H9 (cell line): ENCODE data around the gene RND3. TPM values are rescaled to one million over a fixed set of nuclear protein-coding genes. Genes with fewer than 3 reads are reported as not detected.

ENCODE experiments used
- DNase-seq: peaks from one replicate; pipeline ENCODE4 v3.0.0-alpha.2; 2017
- H2AFZ ChIP-seq: one replicate; pipeline ENCODE4 v1.6.1; 2013; ENCODE audit warnings: mild to moderate bottlenecking, low read length, control low read depth, moderate library complexity
- H2AK5ac ChIP-seq: 2 replicates; pipeline ENCODE4 v1.6.1; 2013; ENCODE audit warnings: low read length, control low read depth, mixed read lengths; ENCODE audit not compliant: insufficient read length
- H2BK120ac ChIP-seq: one replicate; pipeline ENCODE4 v1.6.1; 2013; ENCODE audit warnings: low read depth, mild to moderate bottlenecking, low read length, control low read depth, inconsistent platforms; ENCODE audit not compliant: poor library complexity, severe bottlenecking
- H2BK12ac ChIP-seq: 2 replicates; pipeline ENCODE4 v1.6.1; 2013; ENCODE audit warnings: low read length, control low read depth, mixed read lengths, low read depth; ENCODE audit not compliant: insufficient read length
- H2BK15ac ChIP-seq: 2 replicates; pipeline ENCODE4 v1.6.1; 2013; ENCODE audit warnings: low read depth, low read length, control low read depth
- H2BK20ac ChIP-seq: one replicate; pipeline ENCODE4 v1.6.1; 2013; ENCODE audit warnings: low read depth, mild to moderate bottlenecking, low read length, control low read depth, inconsistent platforms; ENCODE audit not compliant: poor library complexity, severe bottlenecking
- H2BK5ac ChIP-seq: 2 replicates; pipeline ENCODE4 v1.6.1; 2013; ENCODE audit warnings: low read length, control low read depth, mixed read lengths; ENCODE audit not compliant: insufficient read length
- H3K14ac ChIP-seq: 2 replicates; pipeline ENCODE4 v1.6.1; 2013; ENCODE audit warnings: low read length, control low read depth; ENCODE audit not compliant: insufficient read depth
- H3K18ac ChIP-seq: 2 replicates; pipeline ENCODE4 v1.6.1; 2013; ENCODE audit warnings: low read depth, mild to moderate bottlenecking, mixed read lengths, low read length, control low read depth; ENCODE audit not compliant: insufficient read length
- H3K23ac ChIP-seq: 2 replicates; pipeline ENCODE4 v1.6.1; 2013; ENCODE audit warnings: low read length, control low read depth, mixed read lengths, low read depth; ENCODE audit not compliant: insufficient read length
- H3K23me2 ChIP-seq: 2 replicates; pipeline ENCODE4 v1.6.1; 2013; ENCODE audit warnings: low read depth, mild to moderate bottlenecking, mixed read lengths, low read length, control low read depth; ENCODE audit not compliant: insufficient read length, poor library complexity, severe bottlenecking
- H3K27ac ChIP-seq: 2 replicates; pipeline ENCODE4 v1.5.1; 2013; ENCODE audit warnings: low read length, control low read depth, mixed read lengths, low read depth; ENCODE audit not compliant: insufficient read length
- H3K27me3 ChIP-seq: 2 replicates; pipeline ENCODE4 v1.6.1; 2013; ENCODE audit warnings: low read length, control low read depth, inconsistent platforms; ENCODE audit not compliant: insufficient read depth
- H3K4ac ChIP-seq: 2 replicates; pipeline ENCODE4 v1.6.1; 2013; ENCODE audit warnings: low read depth, mild to moderate bottlenecking, control low read depth, inconsistent platforms, low read length, moderate library complexity
- H3K4me1 ChIP-seq: 2 replicates; pipeline ENCODE4 v1.6.1; 2013; ENCODE audit warnings: low read length, control low read depth, inconsistent platforms; ENCODE audit not compliant: insufficient read depth
- H3K4me2 ChIP-seq: 2 replicates; pipeline ENCODE4 v1.6.1; 2013; ENCODE audit warnings: low read length, control low read depth, mixed read lengths; ENCODE audit not compliant: insufficient read length, insufficient read depth
- H3K56ac ChIP-seq: 2 replicates; pipeline ENCODE4 v1.6.1; 2013; ENCODE audit warnings: low read depth, mild to moderate bottlenecking, mixed read lengths, low read length, control low read depth; ENCODE audit not compliant: insufficient read length
- H3K79me1 ChIP-seq: 2 replicates; pipeline ENCODE4 v1.6.1; 2013; ENCODE audit warnings: low read depth, mild to moderate bottlenecking, moderate library complexity, low read length, control low read depth, inconsistent platforms; ENCODE audit not compliant: insufficient read depth, poor library complexity, severe bottlenecking
- H3K79me2 ChIP-seq: 2 replicates; pipeline ENCODE4 v1.6.1; 2013; ENCODE audit warnings: low read length, control low read depth, inconsistent platforms; ENCODE audit not compliant: insufficient read depth
- H3K9ac ChIP-seq: 2 replicates; pipeline ENCODE4 v1.6.1; 2013; ENCODE audit warnings: low read length, control low read depth, mixed read lengths; ENCODE audit not compliant: insufficient read length; ENCODE audit errors: extremely low read depth
- H3K9me3 ChIP-seq: one replicate; pipeline ENCODE4 v1.6.1; 2013; ENCODE audit warnings: low read depth, low read length, inconsistent platforms; ENCODE audit not compliant: control insufficient read depth
- H3T11ph ChIP-seq: one replicate; pipeline ENCODE4 v1.6.1; 2013; ENCODE audit warnings: mild to moderate bottlenecking, low read length, control low read depth, inconsistent platforms
- H4K20me1 ChIP-seq: one replicate; pipeline ENCODE4 v1.6.1; 2013; ENCODE audit not compliant: control insufficient read depth, insufficient read length, insufficient read depth
- H4K5ac ChIP-seq: 2 replicates; pipeline ENCODE4 v1.6.1; 2013; ENCODE audit warnings: low read depth, mild to moderate bottlenecking, mixed read lengths, low read length, control low read depth; ENCODE audit not compliant: insufficient read length
- H4K8ac ChIP-seq: replicated peaks from 2 replicates; pipeline ENCODE4 v1.6.1; 2013; ENCODE audit warnings: low read length, control low read depth, mixed read lengths, low read depth; ENCODE audit not compliant: insufficient read length
- H4K91ac ChIP-seq: 2 replicates; pipeline ENCODE4 v1.6.1; 2013; ENCODE audit warnings: low read depth, mild to moderate bottlenecking, moderate library complexity, mixed read lengths, low read length, control low read depth; ENCODE audit not compliant: insufficient read length
- H3K27ac Mint-ChIP-seq, 3 experiments: 2 replicates in 2 of 3; 3 replicates in 1 of 3; pipeline ENCODE4 v1.8.0; 2020 to 2021; ENCODE audit warnings: mixed read lengths in 3 of 3, mild to moderate bottlenecking in 1 of 3, moderate library complexity in 1 of 3
- H3K27me3 Mint-ChIP-seq: 2 replicates; pipeline ENCODE4 v1.8.0; 2021; ENCODE audit warnings: low read depth, mild to moderate bottlenecking, moderate library complexity, mixed read lengths
- H3K36me3 Mint-ChIP-seq, 3 experiments: 2 replicates in 2 of 3; 3 replicates in 1 of 3; pipeline ENCODE4 v1.8.0; 2020 to 2021; ENCODE audit warnings: low read depth in 3 of 3, mixed read lengths in 3 of 3; ENCODE audit not compliant: insufficient read depth in 1 of 3
- H3K4me1 Mint-ChIP-seq, 2 experiments: 2 replicates each; pipeline ENCODE4 v1.8.0; 2020; ENCODE audit warnings: mixed read lengths in 2 of 2
- H3K4me3 Mint-ChIP-seq, 2 experiments: 2 replicates in 1 of 2; 3 replicates in 1 of 2; pipeline ENCODE4 v1.8.0; 2020 to 2021; ENCODE audit warnings: mild to moderate bottlenecking in 2 of 2, mixed read lengths in 2 of 2, moderate library complexity in 1 of 2
- H3K9me3 Mint-ChIP-seq, 2 experiments: 2 replicates in 1 of 2; 3 replicates in 1 of 2; pipeline ENCODE4 v1.8.0; 2020; ENCODE audit warnings: mild to moderate bottlenecking in 2 of 2, mixed read lengths in 2 of 2, moderate library complexity in 1 of 2
- WGBS: extraction: QIAGEN DNeasy Blood & Tissue Kit; methylation state at CpG from one replicate; pipeline ENCODE4 v1.1.7; 2013; ENCODE audit warnings: missing lambda C conversion rate, low lambda C conversion rate, mixed read lengths; ENCODE audit not compliant: insufficient read length; ENCODE audit errors: extremely low coverage; 5-methylcytosine and 5-hydroxymethylcytosine counted together
- total RNA-seq: library from RNA; stranded (reverse); gene quantifications from 2 replicates; pipeline ENCODE4 v1.2.1, GENCODE V29; 2021
- TF ChIP-seq, protein P1 (sequence below): fragments of 200-600 bp; sonication (generic); conservative IDR thresholded peaks from 3 replicates; pipeline ENCODE4 v1.8.0; 2021; ENCODE audit warnings: antibody characterized with exemption, mild to moderate bottlenecking

The RND3 gene
- total RNA-seq, 1 experiment from 2014 or later, result 62.6 TPM

DNA sequence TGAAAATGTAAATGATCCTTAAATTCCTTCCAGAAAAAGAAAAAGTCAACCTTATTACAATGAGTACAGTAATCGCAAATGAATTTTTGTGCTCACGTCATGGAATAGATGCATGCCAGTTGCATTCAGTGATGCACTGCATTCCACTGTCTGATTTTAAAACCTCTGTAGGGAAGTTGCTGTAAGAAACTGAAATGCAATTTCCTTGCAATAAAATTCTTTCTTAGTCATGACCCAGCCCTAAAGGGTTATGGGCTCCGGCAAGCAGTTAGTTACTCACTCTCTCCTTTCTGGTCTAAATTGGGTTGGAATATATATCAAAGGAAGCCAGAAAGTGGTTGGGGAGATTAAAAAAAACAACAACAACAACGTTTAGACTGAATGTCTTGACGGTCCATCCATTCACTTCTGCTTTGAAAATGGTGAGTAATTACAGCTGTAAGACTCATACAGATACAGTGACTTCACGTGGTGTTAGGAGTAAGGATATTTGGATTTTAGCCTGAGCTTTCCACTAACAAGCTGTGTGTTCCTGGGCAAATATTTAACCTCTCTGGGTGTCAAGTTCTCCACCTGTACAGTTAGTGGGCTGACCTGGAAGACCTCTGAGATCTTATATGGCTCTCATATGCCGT is 8.6 kb upstream of the RND3 start:
- Mint-ChIP-seq H3K36me3 (no peaks in the 10 kb centered on the region), H3K27ac (no peak overlapping the region)

More for the DNA sequence above, 8.6 kb upstream of the RND3 start:
- Mint-ChIP-seq H3K9me3 (no peaks in the 10 kb centered on the region), H3K27me3 (no peaks in the 10 kb centered on the region), H3K4me1 (no peaks in the 10 kb centered on the region), H3K4me3 (no peak overlapping the region)
- H3T11ph ChIP-seq, result no peak overlapping the region
- H3K27me3 ChIP-seq, result no peaks in the 10 kb centered on the region
- no peak overlapping the region for H3K18ac ChIP-seq
- H3K23me2 ChIP-seq, result no peaks in the 10 kb centered on the region
- H2AFZ ChIP-seq, result no peak overlapping the region
- H2AK5ac ChIP-seq, result no peak overlapping the region
- H3K4me1 ChIP-seq, result no peaks in the 10 kb centered on the region
- no peak overlapping the region for H3K9ac ChIP-seq
- TF ChIP-seq, protein P1, sequence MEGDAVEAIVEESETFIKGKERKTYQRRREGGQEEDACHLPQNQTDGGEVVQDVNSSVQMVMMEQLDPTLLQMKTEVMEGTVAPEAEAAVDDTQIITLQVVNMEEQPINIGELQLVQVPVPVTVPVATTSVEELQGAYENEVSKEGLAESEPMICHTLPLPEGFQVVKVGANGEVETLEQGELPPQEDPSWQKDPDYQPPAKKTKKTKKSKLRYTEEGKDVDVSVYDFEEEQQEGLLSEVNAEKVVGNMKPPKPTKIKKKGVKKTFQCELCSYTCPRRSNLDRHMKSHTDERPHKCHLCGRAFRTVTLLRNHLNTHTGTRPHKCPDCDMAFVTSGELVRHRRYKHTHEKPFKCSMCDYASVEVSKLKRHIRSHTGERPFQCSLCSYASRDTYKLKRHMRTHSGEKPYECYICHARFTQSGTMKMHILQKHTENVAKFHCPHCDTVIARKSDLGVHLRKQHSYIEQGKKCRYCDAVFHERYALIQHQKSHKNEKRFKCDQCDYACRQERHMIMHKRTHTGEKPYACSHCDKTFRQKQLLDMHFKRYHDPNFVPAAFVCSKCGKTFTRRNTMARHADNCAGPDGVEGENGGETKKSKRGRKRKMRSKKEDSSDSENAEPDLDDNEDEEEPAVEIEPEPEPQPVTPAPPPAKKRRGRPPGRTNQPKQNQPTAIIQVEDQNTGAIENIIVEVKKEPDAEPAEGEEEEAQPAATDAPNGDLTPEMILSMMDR, result no peak
- no CpG with 5 or more reads among the region's 7 CpGs for WGBS
- H2BK5ac ChIP-seq, result no peak overlapping the region
- no peak overlapping the region for H3K4ac ChIP-seq
- no peak overlapping the region for H3K27ac ChIP-seq
- no peak overlapping the region for H4K5ac ChIP-seq
- no peak overlapping the region for H4K91ac ChIP-seq
- H4K20me1 ChIP-seq, result no peaks in the 10 kb centered on the region
- no peak overlapping the region for H2BK120ac ChIP-seq
- no peak overlapping the region for H3K56ac ChIP-seq
- H3K4me2 ChIP-seq, result no peak overlapping the region
- H3K9me3 ChIP-seq, result no peaks in the 10 kb centered on the region
- H3K14ac ChIP-seq, result no peak overlapping the region
- no peak overlapping the region for H2BK12ac ChIP-seq
- no peaks in the 10 kb centered on the region for H3K79me2 ChIP-seq
- H3K79me1 ChIP-seq, result no peaks in the 10 kb centered on the region
- no peak overlapping the region for H2BK20ac ChIP-seq
- DNase-seq, result no peak
- no peak overlapping the region for H2BK15ac ChIP-seq
- no peak overlapping the region for H4K8ac ChIP-seq
- H3K23ac ChIP-seq, result no peak overlapping the region
